OCI-LY3 (cell line): ENCODE results near the gene ZCCHC24.

Experiments
- EZH2phosphoT487 ChIP-seq: fragments of 200-600 bp; shearing (Covaris generic); IDR thresholded peaks from 2 replicates; pipeline ENCODE4 v1.6.1; 2018; ENCODE audit warnings: antibody characterized with exemption, mixed run types, low read depth
- TF ChIP-seq, protein P1 (sequence below): fragments of 200-600, 300-600 bp; sonication (generic); IDR thresholded peaks from 2 replicates; pipeline ENCODE4 v1.5.1; 2014; ENCODE audit warnings: antibody characterized with exemption, low read length, low read depth

GRCh38 chr10:79405221-79405994 lies 40.0 kb downstream of the ZCCHC24 start:
- TF ChIP-seq, protein P1, sequence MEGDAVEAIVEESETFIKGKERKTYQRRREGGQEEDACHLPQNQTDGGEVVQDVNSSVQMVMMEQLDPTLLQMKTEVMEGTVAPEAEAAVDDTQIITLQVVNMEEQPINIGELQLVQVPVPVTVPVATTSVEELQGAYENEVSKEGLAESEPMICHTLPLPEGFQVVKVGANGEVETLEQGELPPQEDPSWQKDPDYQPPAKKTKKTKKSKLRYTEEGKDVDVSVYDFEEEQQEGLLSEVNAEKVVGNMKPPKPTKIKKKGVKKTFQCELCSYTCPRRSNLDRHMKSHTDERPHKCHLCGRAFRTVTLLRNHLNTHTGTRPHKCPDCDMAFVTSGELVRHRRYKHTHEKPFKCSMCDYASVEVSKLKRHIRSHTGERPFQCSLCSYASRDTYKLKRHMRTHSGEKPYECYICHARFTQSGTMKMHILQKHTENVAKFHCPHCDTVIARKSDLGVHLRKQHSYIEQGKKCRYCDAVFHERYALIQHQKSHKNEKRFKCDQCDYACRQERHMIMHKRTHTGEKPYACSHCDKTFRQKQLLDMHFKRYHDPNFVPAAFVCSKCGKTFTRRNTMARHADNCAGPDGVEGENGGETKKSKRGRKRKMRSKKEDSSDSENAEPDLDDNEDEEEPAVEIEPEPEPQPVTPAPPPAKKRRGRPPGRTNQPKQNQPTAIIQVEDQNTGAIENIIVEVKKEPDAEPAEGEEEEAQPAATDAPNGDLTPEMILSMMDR = no peak
- TF ChIP-seq EZH2phosphoT487 = no peak
